Measurements from ENCODE around the gene VILL.

- TF ChIP-seq CTCF (IDR thresholded peaks at IDR 0.05), result no peak
- TF ChIP-seq POLR2A (IDR thresholded peaks at IDR 0.05), result no peak
Measured at GRCh38 chr3:38020342-38020726, 29.7 kb downstream of the VILL start.
